Activated CD8-positive, alpha-beta memory T cell treated with anti-CD3 and anti-CD28 coated beads, Interleukin-2, amount 50 U/mL, for 1 hour (primary cell): ENCODE results near the gene ACOX1.

Experiments used
- DNase-seq: peaks from one replicate; pipeline ENCODE4 v3.0.0-alpha.2; 2020; ENCODE audit errors: extremely low read depth

The ACOX1 gene

DNA sequence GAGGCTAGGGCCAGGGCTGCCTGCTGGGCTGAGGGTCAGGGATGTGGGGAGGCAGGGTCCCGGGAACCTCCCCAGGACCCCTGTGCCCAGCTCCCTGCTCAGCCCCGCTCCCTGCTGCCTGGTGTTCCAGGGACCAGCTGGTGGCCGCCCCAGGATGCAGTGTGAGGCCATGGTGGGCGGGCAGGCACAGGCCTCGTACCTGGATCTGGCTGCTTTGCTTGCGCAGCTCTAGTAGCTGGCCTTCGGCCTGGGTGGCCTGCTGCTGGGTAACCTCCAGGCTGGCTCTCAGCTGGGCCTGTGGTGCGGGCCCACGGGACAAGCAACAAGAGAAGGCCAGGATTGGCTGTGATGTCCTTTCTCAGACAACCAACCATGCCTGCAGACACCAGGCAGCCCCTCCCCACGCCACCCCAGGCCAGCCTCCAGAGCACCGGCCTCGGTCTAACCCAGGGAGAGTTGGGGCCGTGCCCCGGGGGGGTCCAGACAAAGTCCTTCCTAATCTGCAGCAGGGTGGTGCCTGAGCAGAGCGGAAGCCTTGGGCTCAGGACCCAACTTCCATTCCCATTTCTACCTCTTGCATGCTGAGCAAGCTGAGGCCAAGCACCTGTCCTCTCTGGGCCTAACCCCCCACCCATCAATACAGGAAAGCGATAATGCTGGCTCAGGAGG is 86.3 kb downstream of the ACOX1 start:
- DNase-seq, result no peak

DNA sequence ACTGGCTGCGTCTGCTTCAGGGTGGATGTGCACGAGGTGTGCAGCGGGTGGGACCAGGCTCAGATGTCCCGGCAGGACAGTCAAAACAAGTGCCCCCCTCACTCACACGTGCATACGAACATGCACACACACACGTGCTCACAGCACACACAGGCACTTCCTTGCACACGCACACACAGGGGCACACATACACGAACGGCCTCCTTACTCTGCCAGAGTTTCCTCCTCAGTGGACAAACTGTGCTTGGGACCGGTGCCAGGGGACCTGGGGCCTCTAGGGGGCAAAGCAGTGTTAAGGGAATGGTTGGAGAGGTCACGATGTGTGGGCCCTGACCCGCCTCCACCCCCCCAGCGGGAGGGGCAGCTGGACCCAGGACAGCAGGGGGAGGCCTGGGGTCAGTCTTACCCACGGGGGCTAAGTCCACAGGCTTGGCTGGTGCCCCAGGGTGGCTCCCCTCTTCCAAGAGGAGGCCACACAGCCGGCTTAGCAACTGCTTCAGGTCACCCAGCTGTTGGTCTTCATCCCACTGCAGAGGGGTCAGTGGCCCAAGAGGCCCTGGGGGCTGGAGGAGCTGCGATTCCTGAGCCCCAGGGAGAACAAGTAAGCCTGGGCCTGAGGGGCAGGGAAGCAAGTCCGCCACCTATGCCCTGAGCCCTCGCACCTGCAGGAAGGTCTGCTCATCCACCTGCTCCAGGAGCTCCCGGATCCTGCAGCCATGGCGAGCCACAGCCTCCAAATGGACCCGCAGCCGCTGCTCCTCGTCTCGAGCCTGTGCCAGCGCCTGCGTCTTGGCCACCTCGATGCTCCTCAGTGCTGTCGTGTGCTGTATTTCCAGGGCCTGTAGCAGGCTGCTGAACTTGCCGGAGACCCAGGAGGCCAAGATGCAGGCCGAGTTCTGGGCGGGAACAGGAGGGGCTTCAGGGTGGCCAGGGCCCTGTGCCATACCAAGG is 87.1 kb downstream of the ACOX1 start:
- DNase-seq, result no peak
